HCT116 (cell line): ENCODE measurements around the gene NCBP3. TPM values are rescaled to one million over a fixed set of nuclear protein-coding genes. Genes with fewer than 3 reads are reported as not detected.

Experiments
- ATAC-seq: fragments of 200-7000 bp; cut with Tn5 transposase; 2 replicates; pipeline ENCODE4 v1.9.1; 2020; ENCODE audit warnings: mild to moderate bottlenecking, moderate library complexity
- BruUV-seq: library from RNA; stranded (reverse); fragments of 400-500 nt; replicated peaks from 2 replicates; lab custom pipeline; 2021; lab: Mats Ljungman, UMichigan
- CTCF ChIA-PET: fragments of 300-600 bp; sonication (Branson Sonifier 250); formaldehyde crosslinking; loops from one replicate; lab custom pipeline; 2021; ENCODE audit warnings: antibody characterized with exemption; lab: Charles Lee
- POLR2A ChIA-PET: fragments of 300-600, 350-600 bp; sonication (Branson Sonifier 250); formaldehyde crosslinking; loops from one replicate; lab custom pipeline; 2021; ENCODE audit warnings: antibody characterized with exemption; lab: Charles Lee
- RAD21 ChIA-PET, 2 experiments: fragments of 300-600 bp; sonication (Branson Sonifier 250); formaldehyde crosslinking; loops; one replicate each; lab custom pipeline; 2023; ENCODE audit warnings: low total read pairs in 2 of 2; ENCODE audit not compliant: uncharacterized antibody in 2 of 2, unreplicated experiment in 2 of 2, low non-redundant PET in 1 of 2; lab: Charles Lee
- DNase-seq: peaks from one replicate; pipeline ENCODE4 v3.0.0-alpha.2; 2010; ENCODE audit warnings: low read depth, low spot score
- H2AFZ ChIP-seq: fragments of 200-600 bp; shearing (Covaris generic), sonication (generic); 2 replicates; pipeline ENCODE4 v1.6.1; 2017; ENCODE audit warnings: low read depth, mixed run types, mixed read lengths, antibody characterized with exemption, low read length; ENCODE audit not compliant: poor library complexity, severe bottlenecking
- H3K27ac ChIP-seq: 2 replicates; pipeline ENCODE4 v1.5.1; 2012; ENCODE audit warnings: low read depth, low read length
- H3K27me3 ChIP-seq: fragments of 200-600 bp; sonication (generic); 2 replicates; pipeline ENCODE4 v1.6.1; 2016; ENCODE audit warnings: mixed run types, low read length, mixed read lengths; ENCODE audit not compliant: insufficient read depth
- H3K36me3 ChIP-seq, 2 experiments: fragments of 200-500 bp in 1 of 2; fragments of 200-600 bp in 1 of 2; sonication (Bioruptor generic) in 1 of 2; sonication (generic) in 1 of 2; 2 replicates each; pipeline versions ENCODE4 v1.5.1 to v1.6.1; 2014 to 2016; ENCODE audit warnings: low read length in 2 of 2, inconsistent platforms in 1 of 2, mixed read lengths in 1 of 2, mixed run types in 1 of 2; ENCODE audit not compliant: insufficient read depth in 2 of 2, control insufficient read depth in 1 of 2
- H3K4me1 ChIP-seq, 2 experiments: fragments of 200-600 bp in 1 of 2; sonication (generic) in 1 of 2; 2 replicates each; pipeline versions ENCODE4 v1.5.1 to v1.6.1; 2012 to 2017; ENCODE audit warnings: low read length in 2 of 2, inconsistent platforms in 1 of 2, mild to moderate bottlenecking in 1 of 2, mixed read lengths in 1 of 2, mixed run types in 1 of 2, moderate library complexity in 1 of 2; ENCODE audit not compliant: insufficient read depth in 2 of 2, control insufficient read depth in 1 of 2
- H3K4me2 ChIP-seq: fragments of 200-600 bp; sonication (generic); 2 replicates; pipeline ENCODE4 v1.6.1; 2017; ENCODE audit warnings: mixed run types, low read length, mixed read lengths
- H3K4me3 ChIP-seq, 2 experiments: fragments of 200-600 bp in 1 of 2; sonication (generic) in 1 of 2; replicated peaks in 1 of 2; 2 replicates each; pipeline ENCODE4 v1.5.1; 2011 to 2016; ENCODE audit warnings: low read length in 2 of 2, control low read depth in 1 of 2, low read depth in 1 of 2, mild to moderate bottlenecking in 1 of 2, mixed read lengths in 1 of 2, mixed run types in 1 of 2
- H3K79me2 ChIP-seq: fragments of 200-600 bp; sonication (generic); 2 replicates; pipeline ENCODE4 v1.6.1; 2017; ENCODE audit warnings: mild to moderate bottlenecking, mixed run types, low read length, moderate library complexity, mixed read lengths; ENCODE audit not compliant: insufficient read depth
- H3K9ac ChIP-seq: fragments of 200-600 bp; sonication (generic); 2 replicates; pipeline ENCODE4 v1.6.1; 2016; ENCODE audit warnings: low read length, mixed read lengths
- H3K9me2 ChIP-seq: fragments of 200-600 bp; sonication (generic), shearing (Covaris generic); 2 replicates; pipeline ENCODE4 v1.6.1; 2017; ENCODE audit warnings: mixed run types, mild to moderate bottlenecking, moderate library complexity; ENCODE audit not compliant: insufficient read depth
- H3K9me3 ChIP-seq, 2 experiments: fragments of 200-500 bp in 1 of 2; fragments of 200-600 bp in 1 of 2; sonication (Bioruptor generic) in 1 of 2; sonication (generic) in 1 of 2; 2 replicates each; pipeline ENCODE4 v1.6.1; 2014 to 2017; ENCODE audit warnings: low read length in 2 of 2, mixed read lengths in 2 of 2, inconsistent platforms in 1 of 2, low read depth in 1 of 2, mild to moderate bottlenecking in 1 of 2, mixed run types in 1 of 2, moderate library complexity in 1 of 2; ENCODE audit not compliant: control insufficient read depth in 1 of 2, insufficient read depth in 1 of 2
- H4K20me1 ChIP-seq: fragments of 200-600 bp; sonication (generic), shearing (Covaris generic); 2 replicates; pipeline ENCODE4 v1.6.1; 2017; ENCODE audit warnings: mixed run types, mild to moderate bottlenecking, moderate library complexity; ENCODE audit not compliant: insufficient read depth
- CBX3 ChIP-seq: IDR thresholded peaks from 2 replicates; pipeline ENCODE4 v1.6.1; 2012; ENCODE audit warnings: low read depth
- CEBPB ChIP-seq: IDR thresholded peaks from 2 replicates; pipeline ENCODE4 v1.6.1; 2012; ENCODE audit warnings: low read depth
- EGR1 ChIP-seq: IDR thresholded peaks from 2 replicates; pipeline ENCODE4 v1.6.1; 2012; ENCODE audit warnings: low read depth
- ELF1 ChIP-seq: IDR thresholded peaks from 2 replicates; pipeline ENCODE4 v1.6.1; 2012; ENCODE audit warnings: low read depth, borderline replicate concordance
- EZH2 ChIP-seq: fragments of 200-600 bp; sonication (generic); IDR thresholded peaks from 2 replicates; pipeline ENCODE4 v1.6.1; 2017; ENCODE audit warnings: antibody characterized with exemption, mixed run types
- FOSL1 ChIP-seq: IDR thresholded peaks from 2 replicates; pipeline ENCODE4 v1.6.1; 2012; ENCODE audit warnings: low read depth
- JUND ChIP-seq: IDR thresholded peaks from 2 replicates; pipeline ENCODE4 v1.6.1; 2012
- MAX ChIP-seq: IDR thresholded peaks from 2 replicates; pipeline ENCODE4 v1.6.1; 2012
- REST ChIP-seq: IDR thresholded peaks from 2 replicates; pipeline ENCODE4 v1.6.1; 2012; ENCODE audit warnings: low read depth
- SIN3A ChIP-seq: IDR thresholded peaks from 2 replicates; pipeline ENCODE4 v1.6.1; 2012; ENCODE audit warnings: low read depth
- SP1 ChIP-seq: IDR thresholded peaks from 2 replicates; pipeline ENCODE4 v1.6.1; 2012; ENCODE audit warnings: low read depth
- TCF7L2 ChIP-seq: IDR thresholded peaks from 2 replicates; pipeline ENCODE4 v1.7.0; 2011; ENCODE audit warnings: borderline replicate concordance, inconsistent platforms; ENCODE audit not compliant: insufficient read depth, insufficient read length; ENCODE audit errors: extremely low read depth
- YY1 ChIP-seq: IDR thresholded peaks from 2 replicates; pipeline ENCODE4 v1.6.1; 2011; ENCODE audit warnings: low read length, low read depth, moderate library complexity, mild to moderate bottlenecking; ENCODE audit not compliant: insufficient replicate concordance; ENCODE audit errors: extremely low read depth
- ZFX ChIP-seq: fragments of 450-650 bp; IDR thresholded peaks from 2 replicates; pipeline ENCODE4 v1.6.1; 2017
- intact Hi-C: fragments of 100-400 bp; cut with micrococcal nuclease; formaldehyde crosslinking; loops from 2 replicates; pipeline ENCODE4 v1.10.0; 2022
- total RNA-seq: library from RNA; stranded (reverse); gene quantifications from one replicate; pipeline ENCODE4 v1.2.1, GENCODE V29; 2021; ENCODE audit not compliant: unreplicated experiment

The NCBP3 gene
- total RNA-seq, 1 experiment from 2014 or later, result 46.5 TPM

GRCh38 chr17:3761036-3761917 lies 84.8 kb downstream of the NCBP3 start:
- no peak overlapping the region for H3K4me2 ChIP-seq
- no peaks in the 10 kb centered on the region for H3K36me3 ChIP-seq
- no peak overlapping the region for H3K4me3 ChIP-seq
- no peak overlapping the region for H2AFZ ChIP-seq
- no peaks in the 10 kb centered on the region for H3K79me2 ChIP-seq
- TF ChIP-seq EZH2 (no peak), YY1 (no peak), JUND (no peak), SP1 (no peak)
- TF ChIP-seq, all 23 proteins: peak for 0
- BruUV-seq, result no TSS peak
- Histone ChIP-seq H3K9me2 (no peaks in the 10 kb centered on the region), H4K20me1 (no peaks in the 10 kb centered on the region), H3K27me3 (no peaks in the 10 kb centered on the region), H3K9ac (no peak overlapping the region), H3K27ac (no peak overlapping the region), H3K4me1 (peaks cover 0 to 16% of the 10 kb centered on the region in 2 experiments; a peak in 2 of 4 replicates), H3K9me3 (no peaks in the 10 kb centered on the region)
- ATAC-seq (no peak), DNase-seq (no peak)
- POLR2A ChIA-PET, result no interaction called here
- CTCF ChIA-PET, result interaction anchor here (2.5 kb wide), 1 partner anchor 24 kb away, joined by 8 read pairs; no protein-coding TSS in a partner anchor
- RAD21 ChIA-PET, result interaction anchor here in 1 of 2 experiments (0.9 kb wide), 1 partner anchor 23 kb away, joined by 3 read pairs; no protein-coding TSS in a partner anchor
- intact Hi-C loops, result no loop called here

- intact Hi-C loops, result no loop called here
- H3K4me1 ChIP-seq, result peaks cover 4 to 11% of the 10 kb centered on the region in 2 experiments; a peak in 3 of 4 replicates
- no peak overlapping the region for H3K4me2 ChIP-seq
- POLR2A ChIA-PET, result no interaction called here
- DNase-seq (no peak), ATAC-seq (no peak)
- H3K9ac ChIP-seq, result no peak overlapping the region
- no peak overlapping the region for H3K27ac ChIP-seq
- no peak overlapping the region for H2AFZ ChIP-seq
- no TSS peak for BruUV-seq
- no peaks in the 10 kb centered on the region for H3K9me3 ChIP-seq
- CTCF ChIA-PET, result no interaction called here
- no peaks in the 10 kb centered on the region for H3K79me2 ChIP-seq
- no peaks in the 10 kb centered on the region for H4K20me1 ChIP-seq
- H3K9me2 ChIP-seq, result no peaks in the 10 kb centered on the region
- RAD21 ChIA-PET, result no interaction called here
- no peaks in the 10 kb centered on the region for H3K27me3 ChIP-seq
- H3K36me3 ChIP-seq, result no peaks in the 10 kb centered on the region
- no peak overlapping the region for H3K4me3 ChIP-seq
- no peak for TF ChIP-seq CEBPB
- no peak for TF ChIP-seq JUND
- no peak for TF ChIP-seq SIN3A
- no peak for TF ChIP-seq TCF7L2
- no peak for TF ChIP-seq ZFX
- no peak for TF ChIP-seq CBX3
- no peak for TF ChIP-seq ELF1
- TF ChIP-seq EZH2, result no peak
- no peak for TF ChIP-seq REST
- no peak for TF ChIP-seq FOSL1
- no peak for TF ChIP-seq MAX
- no peak for TF ChIP-seq EGR1
- no peak for TF ChIP-seq YY1
Observed at GRCh38 chr17:3759597-3760216, 86.3 kb downstream of the NCBP3 start.
